HG02642 (cell line): ENCODE results near the gene NCF2.

Source experiments
- ATAC-seq: cut with Tn5 transposase; IDR thresholded peaks from one replicate; pipeline ENCODE4 v1.9.1; 2021; ENCODE audit warnings: mild to moderate bottlenecking; ENCODE audit not compliant: unreplicated experiment, poor library complexity

NCF2 gene

GRCh38 chr1:183586926-183587325 is 3.3 kb downstream of the NCF2 start:
- ATAC-seq, result no peak

GRCh38 chr1:183586455-183586854 is 3.8 kb downstream of the NCF2 start:
- no peak for ATAC-seq

- ATAC-seq, result no peak
Observed at GRCh38 chr1:183585038-183585437, 5.2 kb downstream of the NCF2 start.

- no peak for ATAC-seq
Observed at GRCh38 chr1:183584147-183584546, 6.1 kb downstream of the NCF2 start.

- no peak for ATAC-seq
Observed at GRCh38 chr1:183583466-183583865, 6.8 kb downstream of the NCF2 start.

GRCh38 chr1:183582021-183582713 is 8.1 kb downstream of the NCF2 start:
- no peak for ATAC-seq

- no peak for ATAC-seq
Observed at GRCh38 chr1:183580281-183580682, 10.0 kb downstream of the NCF2 start.

- no peak for ATAC-seq
Observed at GRCh38 chr1:183578856-183579255, 11.4 kb downstream of the NCF2 start.

- ATAC-seq, result no peak
Observed at GRCh38 chr1:183577897-183578465, 12.3 kb downstream of the NCF2 start.

- no peak for ATAC-seq
Observed at GRCh38 chr1:183576537-183576936, 13.7 kb downstream of the NCF2 start.

GRCh38 chr1:183575606-183576005 is 14.7 kb downstream of the NCF2 start:
- no peak for ATAC-seq

GRCh38 chr1:183572721-183573120 is 17.5 kb downstream of the NCF2 start:
- ATAC-seq, result no peak

- no peak for ATAC-seq
Observed at GRCh38 chr1:183571678-183572268, 18.5 kb downstream of the NCF2 start.

GRCh38 chr1:183570451-183570850 is 19.8 kb downstream of the NCF2 start:
- ATAC-seq, result no peak

GRCh38 chr1:183569801-183570200 is 20.5 kb downstream of the NCF2 start:
- ATAC-seq, result no peak

- no peak for ATAC-seq
Observed at GRCh38 chr1:183569141-183569540, 21.1 kb downstream of the NCF2 start.

GRCh38 chr1:183568176-183569021 is 21.9 kb downstream of the NCF2 start:
- ATAC-seq, result no peak

- ATAC-seq, result peak; percentile 66
Observed at GRCh38 chr1:183567584-183567983, 22.7 kb downstream of the NCF2 start.

GRCh38 chr1:183566026-183566425 is 24.2 kb downstream of the NCF2 start:
- ATAC-seq, result no peak

GRCh38 chr1:183565261-183565660 is 25.0 kb downstream of the NCF2 start:
- ATAC-seq, result no peak

- ATAC-seq, result no peak
Observed at GRCh38 chr1:183562701-183563100, 27.6 kb downstream of the NCF2 start.
